Measurements from ENCODE around the gene CRABP1. TPM values are rescaled to one million over a fixed set of nuclear protein-coding genes. Genes with fewer than 3 reads are reported as not detected.

CRABP1 gene
- total RNA-seq, 2 experiments from 2014 or later = not detected

- DNase-seq (no peak), ATAC-seq (no peak)
- H3K4me1 Mint-ChIP-seq (ENCODE audit: low read depth) = no peaks in the 10 kb centered on the region
- ChIA-PET CTCF (interaction anchor here (1.3 kb wide), 1 partner anchor 49 kb away, joined by 3 read pairs; no protein-coding TSS in a partner anchor), POLR2A (interaction anchor here (0.7 kb wide), 1 partner anchor 14 kb away, joined by 5 read pairs; no protein-coding TSS in a partner anchor)
- H3K27me3 Mint-ChIP-seq (ENCODE audit: low read depth) = peaks cover 18% of the 10 kb centered on the region
- H3K4me3 Mint-ChIP-seq = no peak overlapping the region
- H3K36me3 Mint-ChIP-seq (ENCODE audit: low read depth) = no peaks in the 10 kb centered on the region
- H3K9me3 Mint-ChIP-seq (ENCODE audit: insufficient read depth) = no peaks in the 10 kb centered on the region
- H3K27ac Mint-ChIP-seq = no peak overlapping the region
These were observed 18.1 kb downstream of the CRABP1 start for GRCh38 chr15:78358102-78358870.

- H3K9me3 Mint-ChIP-seq (ENCODE audit: insufficient read depth) = no peaks in the 10 kb centered on the region
- CTCF ChIA-PET = interaction anchor here (1.1 to 1.5 kb wide), 4 partner anchors 13 to 50 kb away, joined by 3 to 4 read pairs (median 3); no protein-coding TSS in a partner anchor
These were observed 19.1 kb downstream of the CRABP1 start for GRCh38 chr15:78359041-78359808.

DNA sequence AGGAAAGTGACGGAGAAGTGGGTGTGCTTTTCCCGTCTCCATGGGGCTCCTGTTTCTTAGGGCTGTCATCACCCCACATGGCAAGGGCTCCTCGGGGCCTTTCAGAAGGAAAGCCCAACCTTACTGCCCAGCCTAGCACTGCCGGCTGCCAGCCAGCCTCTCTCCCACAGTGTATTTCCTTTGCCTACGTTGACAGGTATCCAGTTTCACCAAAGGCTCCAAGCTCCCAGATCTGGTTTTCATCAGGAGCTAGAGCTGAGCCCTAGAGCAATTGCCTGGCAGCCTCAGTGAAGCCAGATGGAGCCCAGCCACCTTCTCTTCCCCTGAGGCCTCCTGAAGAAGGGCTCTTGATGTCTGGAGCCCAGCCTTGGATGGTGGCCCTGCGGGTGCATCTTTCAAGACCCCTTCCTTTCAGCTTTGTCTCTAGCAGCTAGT is 20.2 kb downstream of the CRABP1 start:
- no peaks in the 10 kb centered on the region for H3K36me3 Mint-ChIP-seq (ENCODE audit: low read depth)
- H3K27me3 Mint-ChIP-seq (ENCODE audit: low read depth) = peaks cover 15% of the 10 kb centered on the region
- H3K4me3 Mint-ChIP-seq = no peak overlapping the region
- ATAC-seq (no peak), DNase-seq (no peak)
- no peak overlapping the region for H3K27ac Mint-ChIP-seq
- H3K4me1 Mint-ChIP-seq (ENCODE audit: low read depth) = no peaks in the 10 kb centered on the region
- CTCF ChIA-PET = interaction anchor here (1.5 kb wide), 1 partner anchor 14 kb away, joined by 3 read pairs; no protein-coding TSS in a partner anchor
- no peaks in the 10 kb centered on the region for H3K9me3 Mint-ChIP-seq (ENCODE audit: insufficient read depth)
- POLR2A ChIA-PET = no interaction called here

More at GRCh38 chr15:78359041-78359808, 19.1 kb downstream of the CRABP1 start:
- H3K27me3 Mint-ChIP-seq (ENCODE audit: low read depth) = peaks cover 18% of the 10 kb centered on the region
- H3K36me3 Mint-ChIP-seq (ENCODE audit: low read depth) = no peaks in the 10 kb centered on the region
- no peak overlapping the region for H3K4me3 Mint-ChIP-seq
- no peaks in the 10 kb centered on the region for H3K4me1 Mint-ChIP-seq (ENCODE audit: low read depth)
- DNase-seq (no peak), ATAC-seq (no peak)
- POLR2A ChIA-PET = interaction anchor here (0.7 kb wide), 1 partner anchor 13 kb away, joined by 5 read pairs; no protein-coding TSS in a partner anchor
- no peak overlapping the region for H3K27ac Mint-ChIP-seq

GRCh38 chr15:78360958-78361718 is 21.0 kb downstream of the CRABP1 start:
- no peak for ATAC-seq
- H3K4me3 Mint-ChIP-seq = no peak overlapping the region
- CTCF ChIA-PET = interaction anchor here (1.5 kb wide), 1 partner anchor 15 kb away, joined by 3 read pairs; no protein-coding TSS in a partner anchor

GRCh38 chr15:78361771-78362506 is 21.8 kb downstream of the CRABP1 start:
- no peaks in the 10 kb centered on the region for H3K4me1 Mint-ChIP-seq (ENCODE audit: low read depth)

More at GRCh38 chr15:78360958-78361718, 21.0 kb downstream of the CRABP1 start:
- no peaks in the 10 kb centered on the region for H3K36me3 Mint-ChIP-seq (ENCODE audit: low read depth)
- POLR2A ChIA-PET = no interaction called here
- no peak for DNase-seq
- H3K27ac Mint-ChIP-seq = no peak overlapping the region
- no peaks in the 10 kb centered on the region for H3K4me1 Mint-ChIP-seq (ENCODE audit: low read depth)
- H3K9me3 Mint-ChIP-seq (ENCODE audit: insufficient read depth) = no peaks in the 10 kb centered on the region
- peaks cover 20% of the 10 kb centered on the region for H3K27me3 Mint-ChIP-seq (ENCODE audit: low read depth)

GRCh38 chr15:78362716-78363380 is 22.7 kb downstream of the CRABP1 start:
- no peaks in the 10 kb centered on the region for H3K9me3 Mint-ChIP-seq (ENCODE audit: insufficient read depth)
- POLR2A ChIA-PET = interaction anchor here (0.6 kb wide), 1 partner anchor 30 kb away, joined by 4 read pairs; no protein-coding TSS in a partner anchor
- H3K4me3 Mint-ChIP-seq = no peak overlapping the region
- CTCF ChIA-PET = no interaction called here
- ATAC-seq (no peak), DNase-seq (no peak)
- H3K27ac Mint-ChIP-seq = no peak overlapping the region
- H3K4me1 Mint-ChIP-seq (ENCODE audit: low read depth) = no peaks in the 10 kb centered on the region
- no peaks in the 10 kb centered on the region for H3K36me3 Mint-ChIP-seq (ENCODE audit: low read depth)
- H3K27me3 Mint-ChIP-seq (ENCODE audit: low read depth) = peaks cover 22% of the 10 kb centered on the region

More at GRCh38 chr15:78361771-78362506, 21.8 kb downstream of the CRABP1 start:
- H3K27me3 Mint-ChIP-seq (ENCODE audit: low read depth) = peaks cover 21% of the 10 kb centered on the region
- POLR2A ChIA-PET = no interaction called here
- ATAC-seq = no peak
- CTCF ChIA-PET = no interaction called here
- H3K9me3 Mint-ChIP-seq (ENCODE audit: insufficient read depth) = no peaks in the 10 kb centered on the region
- H3K36me3 Mint-ChIP-seq (ENCODE audit: low read depth) = no peaks in the 10 kb centered on the region
- H3K4me3 Mint-ChIP-seq = no peak overlapping the region
- DNase-seq = no peak
- no peak overlapping the region for H3K27ac Mint-ChIP-seq

GRCh38 chr15:78363381-78363734 is 23.2 kb downstream of the CRABP1 start:
- ChIA-PET CTCF (no interaction called here), POLR2A (interaction anchor here (0.6 kb wide), 1 partner anchor 29 kb away, joined by 4 read pairs; no protein-coding TSS in a partner anchor)
- H3K4me3 Mint-ChIP-seq = no peak overlapping the region
- no peak for DNase-seq
- H3K4me1 Mint-ChIP-seq (ENCODE audit: low read depth) = no peaks in the 10 kb centered on the region
- H3K36me3 Mint-ChIP-seq (ENCODE audit: low read depth) = no peaks in the 10 kb centered on the region
- H3K27me3 Mint-ChIP-seq (ENCODE audit: low read depth) = peaks cover 22% of the 10 kb centered on the region
- ATAC-seq = no peak
- no peaks in the 10 kb centered on the region for H3K9me3 Mint-ChIP-seq (ENCODE audit: insufficient read depth)
- no peak overlapping the region for H3K27ac Mint-ChIP-seq

GRCh38 chr15:78364233-78364632 is 24.1 kb downstream of the CRABP1 start:
- ChIA-PET CTCF (no interaction called here), POLR2A (no interaction called here)
- ATAC-seq (no peak), DNase-seq (no peak)
- Mint-ChIP-seq H3K9me3 (ENCODE audit: insufficient read depth) (no peaks in the 10 kb centered on the region), H3K36me3 (ENCODE audit: low read depth) (no peaks in the 10 kb centered on the region), H3K4me3 (no peak overlapping the region), H3K4me1 (ENCODE audit: low read depth) (no peaks in the 10 kb centered on the region), H3K27me3 (ENCODE audit: low read depth) (peaks cover 21% of the 10 kb centered on the region), H3K27ac (no peak overlapping the region)

DNA sequence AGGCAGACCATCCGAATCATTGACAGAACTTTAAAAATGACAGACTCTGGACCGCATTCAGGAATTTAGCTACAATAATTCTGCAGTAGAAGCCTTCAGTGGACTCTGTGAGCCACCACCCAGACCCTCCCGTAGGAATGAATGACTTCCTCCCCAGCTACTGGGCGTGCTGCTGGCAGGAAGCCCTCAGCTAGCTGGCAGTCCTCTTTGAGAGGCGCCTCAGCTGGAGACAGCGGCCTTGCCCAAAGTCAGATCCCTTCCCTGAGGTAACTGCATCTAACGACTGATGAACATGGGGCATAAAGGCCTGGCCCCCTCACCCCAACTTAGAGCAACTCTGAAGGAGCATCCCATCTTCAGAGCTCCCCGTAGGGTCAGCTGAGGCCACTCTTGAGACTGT is 25.8 kb downstream of the CRABP1 start:
- no peaks in the 10 kb centered on the region for H3K4me1 Mint-ChIP-seq (ENCODE audit: low read depth)
- ATAC-seq (no peak), DNase-seq (no peak)
- no peaks in the 10 kb centered on the region for H3K9me3 Mint-ChIP-seq (ENCODE audit: insufficient read depth)
- no peak overlapping the region for H3K4me3 Mint-ChIP-seq
- H3K27me3 Mint-ChIP-seq (ENCODE audit: low read depth) = peaks cover 20% of the 10 kb centered on the region
- H3K27ac Mint-ChIP-seq = no peak overlapping the region
- CTCF ChIA-PET = interaction anchor here (1.1 kb wide), 1 partner anchor 57 kb away, joined by 3 read pairs; no protein-coding TSS in a partner anchor
- no peaks in the 10 kb centered on the region for H3K36me3 Mint-ChIP-seq (ENCODE audit: low read depth)
- POLR2A ChIA-PET = no interaction called here

DNA sequence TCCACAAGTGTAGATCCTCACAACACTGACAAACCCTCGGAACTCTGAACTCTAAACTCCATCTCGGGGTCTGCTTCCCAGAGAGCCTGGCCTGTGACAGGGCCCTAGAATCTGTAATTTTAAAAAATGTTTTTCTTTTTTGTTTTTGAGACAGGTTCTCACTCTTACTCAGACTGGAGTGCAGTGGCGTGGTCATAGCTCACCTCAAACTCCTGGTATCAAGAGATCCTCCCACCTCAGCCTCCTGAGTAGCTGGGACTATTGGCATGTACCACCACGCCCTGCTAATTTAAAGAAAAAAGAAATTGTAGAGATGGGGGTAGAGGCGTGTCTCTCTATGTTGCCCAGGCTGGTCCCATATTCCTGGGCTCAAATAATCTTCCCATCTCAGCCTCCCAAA is 26.2 kb downstream of the CRABP1 start:
- Mint-ChIP-seq H3K36me3 (ENCODE audit: low read depth) (no peaks in the 10 kb centered on the region), H3K4me1 (ENCODE audit: low read depth) (no peaks in the 10 kb centered on the region), H3K9me3 (ENCODE audit: insufficient read depth) (no peaks in the 10 kb centered on the region), H3K27ac (no peak overlapping the region), H3K27me3 (ENCODE audit: low read depth) (peaks cover 20% of the 10 kb centered on the region), H3K4me3 (no peak overlapping the region)
- ChIA-PET POLR2A (no interaction called here), CTCF (interaction anchor here (1.1 kb wide), 1 partner anchor 56 kb away, joined by 3 read pairs; no protein-coding TSS in a partner anchor)
- ATAC-seq (no peak), DNase-seq (no peak)
